Measurements from ENCODE around the gene JUND.

GRCh38 chr19:18319591-18320135 lies 38.2 kb upstream of the JUND start:
- TF ChIP-seq POLR2AphosphoS5 (IDR thresholded peaks at IDR 0.05; ENCODE audit: low read depth, low read length) (no peak), POLR2A (IDR thresholded peaks at IDR 0.05; ENCODE audit: low read depth, low read length) (no peak), TAF1 (IDR thresholded peaks at IDR 0.05; ENCODE audit: borderline replicate concordance, low read depth, low read length) (no peak)

Measured in GM12892 (cell line).